GM12891 (cell line): ENCODE data around the gene C2CD4A.

Experiments
- DNase-seq: peaks from one replicate; pipeline ENCODE4 v3.0.0; 2011; ENCODE audit warnings: low spot score; ENCODE audit not compliant: insufficient read length
- FAIRE-seq: peaks from 2 replicates; lab custom pipeline; 2011; peaks lifted over from hg19 to GRCh38; lab: Jason Lieb, UNC
- PAX5 ChIP-seq: IDR thresholded peaks from 2 replicates; pipeline ENCODE4 v1.6.1; 2011; ENCODE audit warnings: low read length, moderate library complexity, mild to moderate bottlenecking; ENCODE audit not compliant: insufficient read depth, severe bottlenecking
- POLR2A ChIP-seq: IDR thresholded peaks from 2 replicates; pipeline ENCODE4 v1.6.1; 2011; ENCODE audit warnings: low read depth, low read length, control low read depth
- POLR2AphosphoS5 ChIP-seq: IDR thresholded peaks from 2 replicates; pipeline ENCODE4 v1.6.1; 2011; ENCODE audit warnings: low read depth, low read length, control low read depth
- POU2F2 ChIP-seq: IDR thresholded peaks from 2 replicates; pipeline ENCODE4 v1.6.1; 2011; ENCODE audit warnings: low read depth, mild to moderate bottlenecking, control low read depth, low read length, moderate library complexity
- SPI1 ChIP-seq: IDR thresholded peaks from 2 replicates; pipeline ENCODE4 v1.6.1; 2011; ENCODE audit warnings: low read depth, low read length, control low read depth
- TAF1 ChIP-seq: IDR thresholded peaks from 2 replicates; pipeline ENCODE4 v1.6.1; 2011; ENCODE audit warnings: low read depth, low read length, control low read depth

Gene C2CD4A

DNA sequence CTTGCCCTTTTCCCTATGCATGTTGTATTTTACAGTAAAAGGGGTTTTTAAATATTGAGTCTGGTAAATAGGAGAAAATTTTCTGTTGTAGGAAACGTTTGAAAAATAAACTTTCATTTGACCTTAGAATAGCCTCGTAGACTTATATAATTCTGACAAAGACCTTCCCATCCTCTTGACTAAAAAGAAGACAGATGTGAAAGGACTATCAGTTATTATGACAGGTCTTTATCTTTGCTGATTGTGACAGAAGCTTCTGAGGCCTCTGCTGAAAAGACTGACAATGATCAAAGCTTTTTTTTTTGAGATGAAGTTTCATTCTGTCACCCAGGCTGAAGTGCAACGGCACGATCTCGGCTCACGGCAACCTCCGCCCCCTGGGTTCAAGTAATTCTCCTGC lies 24.2 kb downstream of the C2CD4A start:
- TF ChIP-seq POU2F2 (no peak), TAF1 (no peak), POLR2AphosphoS5 (no peak), PAX5 (no peak), POLR2A (no peak), SPI1 (no peak)
- FAIRE-seq = no peak
- no peak for DNase-seq

DNA sequence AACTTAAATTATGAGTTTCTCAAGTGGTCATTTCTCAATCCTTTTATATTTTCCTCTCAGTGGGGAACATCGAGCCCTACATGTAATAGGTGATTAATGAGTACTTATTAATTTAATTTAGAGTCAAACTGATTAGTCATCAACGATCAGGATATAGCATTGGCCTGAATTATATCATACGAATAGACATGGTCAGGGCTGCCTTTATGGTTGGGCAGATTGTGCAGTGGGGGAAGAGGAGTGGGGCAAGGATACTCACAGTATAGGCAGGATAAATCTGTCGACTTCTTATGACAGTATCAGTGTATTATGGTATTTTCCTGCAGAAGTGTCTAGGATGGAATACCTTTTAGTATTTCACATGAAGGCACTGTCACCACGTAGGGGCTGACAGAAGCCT lies 27.0 kb downstream of the C2CD4A start:
- no peak for TF ChIP-seq TAF1
- TF ChIP-seq PAX5 = no peak
- no peak for TF ChIP-seq SPI1
- TF ChIP-seq POLR2A = no peak
- TF ChIP-seq POLR2AphosphoS5 = no peak
- no peak for TF ChIP-seq POU2F2
- DNase-seq = no peak
- no peak for FAIRE-seq

DNA sequence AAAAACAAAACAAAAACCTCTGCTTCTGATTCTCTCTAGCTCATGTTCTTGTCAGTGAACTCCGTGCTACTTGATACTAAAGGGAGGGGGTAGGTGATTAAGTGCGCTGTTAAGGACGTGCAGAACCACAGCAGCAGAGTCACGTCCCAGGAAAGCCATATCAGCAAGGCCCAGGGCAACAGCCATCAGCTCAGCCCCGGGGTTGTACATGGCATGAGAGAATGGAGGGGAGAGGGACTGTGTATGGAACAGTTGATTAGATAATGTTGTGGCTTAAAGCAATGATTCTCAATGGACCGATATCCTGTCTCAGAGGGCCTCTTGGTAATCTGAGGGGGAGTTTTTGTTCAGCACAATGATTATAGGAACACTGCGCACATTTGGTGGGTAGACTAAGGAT lies 27.6 kb downstream of the C2CD4A start:
- no peak for FAIRE-seq
- DNase-seq = no peak
- TF ChIP-seq PAX5 (no peak), POU2F2 (no peak), POLR2A (no peak), TAF1 (no peak), SPI1 (no peak), POLR2AphosphoS5 (no peak)

DNA sequence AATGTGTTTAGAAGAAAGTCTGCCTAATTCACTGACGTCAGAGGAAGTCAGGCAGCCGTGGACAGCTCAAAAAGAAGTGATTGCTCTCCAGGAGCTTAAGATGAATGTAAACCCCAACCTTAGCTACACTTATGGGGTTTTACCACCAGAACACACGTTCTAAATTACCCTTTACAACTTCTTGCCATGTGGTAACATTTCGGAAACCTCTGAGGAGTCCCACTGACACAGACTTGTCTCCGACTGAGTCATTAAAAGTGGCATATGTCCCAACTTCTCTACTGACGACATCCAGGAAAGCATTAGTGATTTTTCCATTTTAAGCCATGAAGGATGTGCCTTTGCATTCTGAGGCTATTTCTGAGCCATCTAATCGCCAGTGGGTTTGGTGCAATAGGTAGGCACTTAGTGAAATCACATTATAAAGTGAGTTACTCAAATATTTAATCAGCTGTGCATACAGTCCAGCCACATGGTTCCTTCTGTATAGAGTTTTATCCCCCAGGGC lies 32.4 kb downstream of the C2CD4A start:
- no peak for TF ChIP-seq SPI1
- TF ChIP-seq POU2F2 = no peak
- no peak for TF ChIP-seq TAF1
- no peak for TF ChIP-seq POLR2A
- TF ChIP-seq POLR2AphosphoS5 = no peak
- no peak for TF ChIP-seq PAX5
- no peak for FAIRE-seq
- DNase-seq = no peak

DNA sequence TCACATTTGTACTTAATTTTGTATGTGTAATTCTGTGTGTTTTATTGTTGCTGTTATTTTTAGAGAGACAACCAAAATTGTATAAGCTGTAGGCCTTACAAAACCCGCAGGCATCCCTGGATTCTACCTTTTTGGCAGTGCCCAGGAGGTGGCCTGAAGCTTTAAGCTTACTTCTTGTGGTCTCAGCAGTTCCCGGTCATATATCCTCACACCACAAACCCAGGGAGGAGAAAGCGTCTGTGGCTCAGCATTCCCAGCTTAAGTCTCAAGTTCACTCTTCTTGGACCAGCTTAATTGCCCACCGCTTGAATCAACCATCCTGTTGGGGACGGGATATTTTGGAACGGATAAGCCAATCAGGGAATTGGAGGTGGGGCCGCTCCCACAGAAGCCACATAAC lies 36.7 kb downstream of the C2CD4A start:
- DNase-seq (no peak), FAIRE-seq (no peak)
- TF ChIP-seq PAX5 (no peak), POLR2A (no peak), SPI1 (no peak), POLR2AphosphoS5 (no peak), POU2F2 (no peak), TAF1 (no peak)

DNA sequence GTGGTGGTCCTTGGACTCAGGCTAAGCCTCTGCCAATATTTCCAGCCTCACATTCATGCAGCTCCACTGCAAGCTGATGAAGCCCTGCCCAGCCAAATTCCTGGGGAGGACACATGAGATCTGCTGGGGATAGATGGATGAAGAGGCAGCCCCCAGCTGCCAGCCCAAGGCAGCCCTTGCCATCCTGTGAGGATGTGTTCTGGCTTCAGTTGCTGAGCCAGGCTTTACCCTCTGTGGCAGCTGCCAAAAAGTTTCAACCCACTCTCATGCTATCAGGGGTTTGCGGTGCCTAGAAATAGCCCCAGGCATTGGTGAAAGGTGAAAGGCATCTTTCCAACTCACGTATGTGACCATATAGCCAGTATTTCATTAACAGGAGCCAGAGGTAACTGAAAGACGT lies 37.6 kb downstream of the C2CD4A start:
- no peak for DNase-seq
- FAIRE-seq = no peak
- TF ChIP-seq PAX5 (no peak), TAF1 (no peak), POLR2AphosphoS5 (no peak), POU2F2 (no peak), SPI1 (no peak), POLR2A (no peak)

DNA sequence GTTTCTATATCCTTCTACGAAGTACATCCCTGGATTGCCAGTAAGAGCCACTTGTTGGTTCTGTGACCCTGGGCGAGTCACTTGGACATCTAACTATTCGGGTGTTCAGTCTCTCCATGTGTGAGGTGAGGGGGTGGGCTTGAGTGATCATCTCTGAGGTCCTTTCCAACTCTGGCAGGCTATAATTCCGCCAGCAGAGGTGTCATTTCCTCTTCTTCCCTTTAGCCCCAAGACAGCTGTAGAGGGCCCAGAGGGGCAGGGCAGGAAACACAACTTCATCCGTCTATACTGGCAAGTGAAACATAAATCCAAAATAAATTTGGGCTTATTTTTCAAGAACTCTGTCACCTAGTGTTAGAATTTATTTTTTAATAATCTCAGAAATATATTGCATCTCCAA lies 38.1 kb downstream of the C2CD4A start:
- no peak for TF ChIP-seq SPI1
- no peak for TF ChIP-seq TAF1
- TF ChIP-seq POLR2AphosphoS5 = no peak
- no peak for TF ChIP-seq POU2F2
- TF ChIP-seq POLR2A = no peak
- no peak for TF ChIP-seq PAX5
- FAIRE-seq (no peak), DNase-seq (no peak)

DNA sequence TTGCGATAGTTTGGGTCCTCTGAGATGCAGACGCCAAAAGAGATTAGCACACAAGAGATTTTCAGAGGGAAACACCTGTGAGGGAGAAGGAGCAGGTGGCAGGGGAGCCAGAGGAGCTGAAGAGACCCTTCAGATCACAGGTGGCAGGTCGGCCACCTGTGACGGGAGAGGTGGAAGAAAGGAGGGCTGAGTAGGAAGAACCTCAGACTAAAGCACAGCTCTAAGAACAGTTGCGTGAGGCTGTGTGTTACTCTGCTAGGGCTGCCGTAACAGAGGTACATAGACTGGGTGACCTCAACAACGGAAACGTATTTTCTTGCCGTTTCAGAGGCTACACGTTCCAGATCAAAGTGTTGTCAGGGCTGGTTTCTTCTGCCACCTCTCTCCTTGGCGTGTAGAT lies 38.5 kb downstream of the C2CD4A start:
- DNase-seq = no peak
- FAIRE-seq = no peak
- no peak for TF ChIP-seq POLR2A
- no peak for TF ChIP-seq POLR2AphosphoS5
- no peak for TF ChIP-seq SPI1

DNA sequence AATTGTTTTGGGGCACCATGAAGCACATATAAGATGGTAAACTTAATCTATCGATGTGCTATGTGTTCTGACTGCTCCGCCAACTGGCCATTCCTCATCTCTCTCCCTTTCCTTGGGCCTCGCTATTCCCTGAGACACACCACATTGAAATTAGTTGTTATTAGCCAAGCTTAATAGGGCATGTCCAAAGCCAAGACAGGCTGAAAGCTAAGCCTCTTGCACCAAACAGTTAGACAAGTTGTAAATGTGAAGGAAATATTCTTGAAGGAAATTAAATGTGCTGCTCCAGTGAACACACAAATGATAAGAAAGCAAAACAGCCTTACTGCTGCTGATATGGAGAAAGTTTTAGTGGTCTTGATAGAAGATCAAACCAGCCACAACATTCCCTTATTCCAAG lies 39.3 kb downstream of the C2CD4A start:
- TF ChIP-seq POLR2A = no peak
- TF ChIP-seq POU2F2 = no peak
- TF ChIP-seq PAX5 = no peak
- no peak for TF ChIP-seq TAF1
- FAIRE-seq (no peak), DNase-seq (no peak)

DNA sequence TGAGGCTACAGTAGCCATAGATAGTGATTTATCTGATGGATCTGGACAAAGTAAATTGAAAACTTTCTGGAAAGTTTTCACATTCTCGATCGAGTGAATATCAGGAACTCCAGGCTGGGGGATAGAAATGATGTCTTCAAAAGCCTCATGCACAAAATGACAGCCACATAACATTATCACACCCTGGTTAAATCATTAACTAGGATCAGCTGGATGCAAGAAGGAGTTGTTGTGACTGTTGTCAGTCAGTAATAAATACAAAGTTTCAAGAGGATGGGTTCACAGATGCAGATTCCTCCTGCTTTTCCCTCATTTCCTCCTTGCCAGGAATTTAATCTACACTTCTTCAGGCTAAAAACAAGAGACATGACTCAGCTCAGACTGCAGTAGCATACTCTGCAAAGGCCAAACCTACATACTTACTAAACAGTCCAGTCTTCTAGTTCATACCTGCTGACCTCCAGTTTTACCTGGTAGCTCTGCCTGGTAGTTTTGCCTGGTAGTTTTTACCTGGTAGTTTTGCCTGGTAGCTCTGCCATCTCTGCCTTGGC lies 40.9 kb downstream of the C2CD4A start:
- FAIRE-seq = no peak
- TF ChIP-seq TAF1 = no peak
- TF ChIP-seq POLR2AphosphoS5 = no peak
- TF ChIP-seq POLR2A = no peak
- TF ChIP-seq POU2F2 = no peak
- no peak for TF ChIP-seq PAX5
- TF ChIP-seq SPI1 = no peak
- DNase-seq = no peak

DNA sequence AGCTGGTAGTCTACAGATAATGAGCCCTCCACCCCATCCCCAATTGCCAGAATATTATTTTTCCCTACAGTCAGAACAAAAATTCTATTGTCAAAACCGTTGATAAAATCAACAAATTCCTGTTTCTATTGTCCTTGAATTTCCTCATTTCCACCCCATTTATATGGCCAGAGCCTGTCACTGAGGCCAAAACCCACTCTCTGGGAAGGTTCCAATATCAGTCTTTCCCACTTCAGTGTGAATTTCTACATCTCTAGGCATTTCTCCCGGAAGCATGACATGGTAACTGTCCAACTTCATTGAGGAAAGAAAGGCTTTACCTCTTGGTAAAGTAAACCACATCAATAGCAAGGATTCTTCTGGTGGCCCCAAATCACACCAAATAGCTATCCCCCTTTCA lies 41.6 kb downstream of the C2CD4A start:
- no peak for DNase-seq
- no peak for FAIRE-seq
- no peak for TF ChIP-seq POLR2AphosphoS5
- TF ChIP-seq POU2F2 = no peak
- TF ChIP-seq TAF1 = no peak
- TF ChIP-seq PAX5 = no peak
- no peak for TF ChIP-seq POLR2A
- TF ChIP-seq SPI1 = no peak
